ENCODE data around the gene GALNT10. TPM values are rescaled to one million over a fixed set of nuclear protein-coding genes. Genes with fewer than 3 reads are reported as not detected.

GALNT10 gene
- total and polyA plus RNA-seq, 9 of the 15 experiments (the other 6 are each of a cell fraction or from before 2014, with no cell fraction given) = 4.6 to 37.1 (median 13.3) TPM

- TF ChIP-seq ZNF280B (CRISPR knock-in tag; IDR thresholded peaks at IDR 0.05) (no peak), MXI1 (IDR thresholded peaks at IDR 0.05; ENCODE audit: low read depth, low read length) (no peak), ZNF830 (CRISPR knock-in tag; IDR thresholded peaks at IDR 0.05) (no peak), PATZ1 (CRISPR knock-in tag; IDR thresholded peaks at IDR 0.05; ENCODE audit: borderline replicate concordance) (no peak), E2F1 (CRISPR knock-in tag; IDR thresholded peaks at IDR 0.05) (no peak), ZNF12 (CRISPR knock-in tag; IDR thresholded peaks at IDR 0.05) (no peak), TFE3 (CRISPR knock-in tag; IDR thresholded peaks at IDR 0.05) (no peak), DACH1 (IDR thresholded peaks at IDR 0.05; ENCODE audit: partially characterized antibody) (no peak)
Observed at GRCh38 chr5:154393850-154394249, 203.3 kb downstream of the GALNT10 start (continued).

Measured in K562 (cell line).